ENCODE results near the gene KLHL13. TPM values are rescaled to one million over a fixed set of nuclear protein-coding genes. Genes with fewer than 3 reads are reported as not detected.
A peak's percentile ranks its signal among the peaks of the same experiment; 100 is the strongest.

The KLHL13 gene
- total and polyA plus RNA-seq, 10 of the 15 experiments (the other 5 are each of a cell fraction or from before 2014, with no cell fraction given): 8.2 to 34.1 (median 13.8) TPM

DNA sequence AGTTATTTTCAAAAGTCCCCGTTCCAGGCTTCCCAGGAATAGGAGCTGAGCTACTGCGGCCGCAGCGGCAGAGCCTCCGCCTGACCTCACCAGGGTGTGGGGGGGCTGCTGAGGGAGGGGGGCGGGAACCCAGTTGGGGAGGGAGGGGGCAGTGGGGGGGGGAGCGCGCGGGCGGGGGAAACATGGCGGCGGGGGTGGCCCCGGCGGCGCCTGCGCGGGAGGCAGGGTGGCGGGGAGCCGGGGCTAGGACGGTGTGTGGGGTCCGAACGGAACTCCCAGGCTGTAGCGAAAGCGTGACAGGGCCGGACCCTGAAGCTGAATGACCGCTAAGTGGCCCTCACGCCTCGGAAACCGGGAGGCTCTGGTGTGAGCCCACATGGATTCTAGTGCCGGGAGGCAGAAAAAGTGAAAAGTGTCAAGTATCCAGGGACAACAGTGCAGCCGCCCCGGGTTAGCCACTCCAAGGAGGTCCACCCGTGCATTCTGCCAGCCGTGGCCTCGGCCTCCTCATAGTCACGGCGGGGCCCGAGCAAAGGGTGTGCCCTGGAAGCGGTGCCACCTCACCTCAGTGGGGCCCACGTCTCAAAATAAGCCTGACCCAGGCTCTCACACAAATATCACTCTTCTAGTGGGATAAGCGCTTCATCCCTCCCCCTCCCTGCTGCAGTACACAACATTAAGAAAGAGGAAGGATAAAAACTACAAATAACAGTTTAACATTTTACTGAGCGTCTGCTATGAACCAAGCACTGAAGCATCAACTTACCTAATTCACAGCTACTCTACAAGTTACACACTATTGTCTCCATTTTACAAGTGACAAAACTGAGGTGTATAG, at the start of gene KLHL13 (continued):
- TF ChIP-seq EZH2 (IDR thresholded peaks at IDR 0.05; ENCODE audit: borderline replicate concordance, control insufficient read depth, low read depth, low read length) (no peak), PAX8 (IDR thresholded peaks at IDR 0.05) (no peak), POLR2A (IDR thresholded peaks at IDR 0.05; ENCODE audit: low read depth, low read length) (peak; percentile 50; the same call in 1 of the 2 replicates)

DNA sequence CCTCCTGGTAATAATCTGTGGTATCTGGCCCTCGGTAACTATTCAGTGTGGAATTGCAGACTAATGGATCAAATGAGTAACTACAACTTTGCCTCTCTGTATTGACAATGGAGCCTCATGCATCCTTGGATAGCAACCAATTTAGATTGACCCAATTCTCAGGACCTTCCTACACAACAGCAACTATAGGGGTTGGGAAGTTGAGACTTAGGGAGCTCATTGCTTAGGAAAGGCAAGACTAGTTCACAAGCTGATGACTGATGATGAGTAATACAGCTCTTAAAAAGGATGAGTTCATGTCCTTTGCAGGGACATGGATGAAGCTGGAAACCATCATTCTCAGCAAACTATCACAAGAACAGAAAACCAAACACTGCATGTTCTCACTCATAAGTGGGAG, 47.5 kb upstream of the KLHL13 start:
- no peak overlapping the region for H2AFZ ChIP-seq (ENCODE audit: control insufficient read depth, low read depth, low read length)
- ChIA-PET RAD21 (ENCODE audit: unreplicated experiment) (no interaction called here), SMC1A (ENCODE audit: uncharacterized antibody, unreplicated experiment) (no interaction called here), CTCF (no interaction called here), POLR2A (no interaction called here)
- no peaks in the 10 kb centered on the region; the same call in 2 of the 3 replicates for H3K9me3 ChIP-seq (replicated peaks; ENCODE audit: control insufficient read depth, insufficient read depth, low read length)
- no peak overlapping the region for H3K27ac ChIP-seq (ENCODE audit: control insufficient read depth, insufficient read depth)
- TF ChIP-seq E2F4 (IDR thresholded peaks at IDR 0.05; ENCODE audit: low read depth, low read length): no peak
- no peak for TF ChIP-seq NR2C2 (IDR thresholded peaks at IDR 0.05; ENCODE audit: borderline replicate concordance, control insufficient read depth, insufficient read length, low read depth)
- no peak for TF ChIP-seq MYC (IDR thresholded peaks at IDR 0.05; ENCODE audit: insufficient read depth, insufficient read length, insufficient replicate concordance, low read length, severe bottlenecking)
- TF ChIP-seq MXI1 (IDR thresholded peaks at IDR 0.05; ENCODE audit: low read depth, low read length): no peak
- no peak for TF ChIP-seq NBN (IDR thresholded peaks at IDR 0.05)
- TF ChIP-seq BRCA1 (IDR thresholded peaks at IDR 0.05; ENCODE audit: low read depth, low read length): no peak
- TF ChIP-seq ASH2L (IDR thresholded peaks at IDR 0.05; ENCODE audit: borderline replicate concordance, low read depth): no peak
- TF ChIP-seq BHLHE40 (IDR thresholded peaks at IDR 0.05; ENCODE audit: borderline replicate concordance in 1 of 2, low read depth in 2 of 2, low read length in 1 of 2): no peak
- TF ChIP-seq STAT3 (IDR thresholded peaks at IDR 0.05; ENCODE audit: low read depth, low read length): no peak
- no peak for TF ChIP-seq IRF4 (IDR thresholded peaks at IDR 0.05; ENCODE audit: low read depth, low read length)
- no peak for TF ChIP-seq SUZ12 (IDR thresholded peaks at IDR 0.05; ENCODE audit: unreplicated experiment)
- no peak for TF ChIP-seq ATF7 (IDR thresholded peaks at IDR 0.05; ENCODE audit: low read depth)
- no peak for TF ChIP-seq MEF2A (IDR thresholded peaks at IDR 0.05; ENCODE audit: insufficient read depth, low read depth, low read length)
- intact Hi-C loops (cut with micrococcal nuclease; ENCODE audit: unreplicated experiment): no loop called here
- FAIRE-seq (no peak), ATAC-seq (no peak), DNase-seq (ENCODE audit: low read depth, low spot score) (no peak)
- 0% methylated on average over 1 of the region's 1 CpG for WGBS (ENCODE audit: insufficient coverage, insufficient replicate concordance, low lambda C conversion rate, missing lambda C conversion rate)
- H3K4me2 ChIP-seq (ENCODE audit: control insufficient read depth, insufficient read depth): no peak overlapping the region
- no peaks in the 10 kb centered on the region for H3K36me3 ChIP-seq (ENCODE audit: control insufficient read depth in 2 of 2, insufficient read depth in 2 of 2, low read length in 1 of 2)
- no peak overlapping the region for H3K9ac ChIP-seq (ENCODE audit: control insufficient read depth, insufficient read depth, low read length)
- H4K20me1 ChIP-seq (ENCODE audit: control insufficient read depth, insufficient read depth): no peaks in the 10 kb centered on the region
- in situ Hi-C loops (cut with MboI): no loop called here
- no peaks in the 10 kb centered on the region for H3K27me3 ChIP-seq (replicated peaks in 1 of 2; ENCODE audit: control insufficient read depth in 2 of 2, insufficient read depth in 2 of 2, low read length in 1 of 2)
- no peaks in the 10 kb centered on the region for H3K4me1 ChIP-seq (ENCODE audit: control insufficient read depth, insufficient read depth, low read length)
- BruUV-seq (replicated peaks): no TSS peak
- H3K4me3 ChIP-seq: no peak overlapping the region
- no peaks in the 10 kb centered on the region for H3K79me2 ChIP-seq (ENCODE audit: control insufficient read depth, insufficient read depth, low read length)

Measured in GM12878 (cell line).